Amygdala (tissue), 56 donors: Measurements from ENCODE around the gene CMTM2.

Experiments used
- DNase-seq, 56 donors: peaks; one replicate each; lab custom pipeline; 2025; lab: John Stamatoyannopoulos, UW

The CMTM2 gene

GRCh38 chr16:66578651-66579531, at the start of gene CMTM2:
TSS of gene CMTM2 (plus strand) at chr16:66579463. CDS start at chr16:66579608, 145 bp downstream.
- DNase-seq = no peak

- DNase-seq = no peak
These were observed 49.8 kb upstream of the CMTM2 start for GRCh38 chr16:66529475-66529874.

- DNase-seq = no peak
These were observed 44.9 kb upstream of the CMTM2 start for GRCh38 chr16:66534376-66534799.

GRCh38 chr16:66536525-66536924, 42.7 kb upstream of the CMTM2 start:
- DNase-seq = no peak

GRCh38 chr16:66537236-66537635, 42.0 kb upstream of the CMTM2 start:
- DNase-seq = no peak

- no peak for DNase-seq
These were observed 40.4 kb upstream of the CMTM2 start for GRCh38 chr16:66538910-66539309.

GRCh38 chr16:66539623-66540469, 39.4 kb upstream of the CMTM2 start:
- DNase-seq = no peak

- DNase-seq = no peak
These were observed 37.6 kb upstream of the CMTM2 start for GRCh38 chr16:66541388-66542355.

GRCh38 chr16:66542396-66542795, 36.9 kb upstream of the CMTM2 start:
- DNase-seq = no peak

- DNase-seq = no peak
These were observed 35.7 kb upstream of the CMTM2 start for GRCh38 chr16:66543541-66543940.

GRCh38 chr16:66544016-66544757, 35.1 kb upstream of the CMTM2 start:
- no peak for DNase-seq

- no peak for DNase-seq
These were observed 31.9 kb upstream of the CMTM2 start for GRCh38 chr16:66547101-66547989.

- DNase-seq = no peak
These were observed 31.2 kb upstream of the CMTM2 start for GRCh38 chr16:66548068-66548467.

- no peak for DNase-seq
These were observed 30.4 kb upstream of the CMTM2 start for GRCh38 chr16:66548868-66549267.

- peak in 44 of 56 donors; percentile 28 to 80 (median 60) for DNase-seq
These were observed 29.8 kb upstream of the CMTM2 start, which contains the start of gene TK2 for GRCh38 chr16:66549284-66550131. TSS of gene TK2 (minus strand) at chr16:66550122. CDS start at chr16:66550061, 61 bp downstream.

GRCh38 chr16:66551348-66551759, 27.9 kb upstream of the CMTM2 start:
- DNase-seq = peak in 2 of 56 donors; percentile 2 to 12

GRCh38 chr16:66551788-66552285, 27.4 kb upstream of the CMTM2 start:
- peak in 3 of 56 donors; percentile 49 to 64 (median 52) for DNase-seq
